ENCODE measurements around the gene MAGI2.
"Not testable (repeated sequence)": the region's sequence is repeated elsewhere in the genome, so short reads cannot be mapped to it uniquely, and the experiment has no call there.

The MAGI2 gene

DNA sequence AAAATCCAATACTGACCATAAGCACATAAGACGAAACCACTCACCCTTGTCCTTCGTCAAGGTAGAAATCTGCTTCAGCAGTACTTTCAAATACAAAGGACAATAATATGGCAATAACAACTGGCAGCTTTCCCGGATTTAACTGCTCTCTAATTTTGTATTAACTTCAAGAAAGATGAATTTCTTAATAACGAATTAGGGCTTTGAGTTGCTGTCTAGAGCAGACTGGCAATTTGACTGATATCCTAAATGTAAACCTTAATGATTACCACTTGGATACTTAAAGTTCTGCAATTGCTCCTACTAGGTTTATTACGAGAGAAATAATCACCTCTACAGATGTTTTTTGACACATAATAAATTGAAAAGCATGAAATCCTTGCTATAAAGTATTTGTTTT, 418.7 kb downstream of the MAGI2 start:
- no peak for DNase-seq

GRCh38 chr7:79019711-79020110, 433.8 kb downstream of the MAGI2 start:
- DNase-seq = not testable (repeated sequence)

- no peak for DNase-seq
Observed at GRCh38 chr7:79011921-79012320, 441.5 kb downstream of the MAGI2 start.

GRCh38 chr7:79009647-79010046, 443.8 kb downstream of the MAGI2 start:
- DNase-seq = no peak

DNA sequence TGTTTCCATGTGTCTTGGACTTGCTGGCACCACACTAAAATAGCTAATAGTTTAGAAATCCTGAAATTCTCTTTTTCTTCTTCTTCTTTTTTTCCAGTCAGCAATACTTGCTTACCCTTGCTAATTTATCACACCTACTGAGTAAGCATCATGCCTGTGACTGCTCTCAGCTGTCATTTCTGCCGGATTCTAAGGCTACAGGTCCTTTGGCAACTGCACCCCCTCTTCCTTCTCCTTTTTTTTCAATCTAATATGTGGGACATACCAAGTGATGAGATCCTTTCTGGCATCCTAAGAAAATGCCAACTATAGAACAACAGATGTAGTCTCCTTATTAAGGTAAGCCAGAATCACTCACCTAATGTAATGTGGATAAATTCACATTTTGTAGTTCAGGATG, 444.7 kb downstream of the MAGI2 start:
- no peak for DNase-seq

GRCh38 chr7:78996013-78996412, 457.5 kb downstream of the MAGI2 start:
- DNase-seq = no peak

GRCh38 chr7:78993341-78993740, 460.1 kb downstream of the MAGI2 start:
- DNase-seq = no peak

GRCh38 chr7:78985509-78985908, 468.0 kb downstream of the MAGI2 start:
- no peak for DNase-seq

DNA sequence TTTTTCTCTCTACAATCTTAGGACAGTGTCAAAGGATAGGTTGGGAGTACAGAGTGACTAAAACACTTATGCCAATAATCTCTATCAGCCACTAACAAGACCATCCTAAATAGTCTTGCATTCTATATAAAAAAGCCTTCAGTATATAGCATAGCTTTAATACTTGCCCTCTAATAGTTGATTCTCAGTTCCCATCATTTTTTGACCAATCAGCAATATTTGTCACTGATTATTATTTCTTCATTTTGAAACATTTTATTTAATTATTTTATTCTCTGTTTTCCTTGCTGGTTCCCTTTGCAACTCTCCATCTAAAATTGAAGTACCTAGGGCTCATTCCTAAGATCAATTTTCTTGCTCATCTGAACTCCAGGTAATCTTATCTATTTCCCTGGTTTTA, 470.0 kb downstream of the MAGI2 start:
- no peak for DNase-seq

DNA sequence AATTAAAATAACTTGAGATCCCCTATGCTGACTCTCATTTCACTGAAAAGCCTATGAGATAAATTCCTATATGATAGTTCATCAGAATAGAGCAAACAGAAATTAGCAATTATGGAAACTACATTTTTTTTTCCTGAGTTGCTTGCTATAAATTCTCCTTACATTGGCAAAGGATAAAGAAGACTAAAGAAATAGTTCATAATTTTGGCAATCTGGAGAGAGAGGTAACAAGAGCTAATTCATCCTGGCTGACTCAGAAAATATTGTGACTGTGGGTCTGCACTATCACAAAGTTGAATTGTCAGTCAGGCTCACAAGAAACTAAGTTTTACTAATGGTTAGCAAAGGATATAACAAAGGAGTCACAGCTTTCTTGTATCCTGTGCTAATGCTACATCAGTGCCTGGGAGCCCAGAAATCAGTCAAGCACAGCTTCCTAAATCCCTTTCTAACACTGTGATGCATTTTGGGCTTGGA, 483.0 kb downstream of the MAGI2 start:
- no peak for DNase-seq

- no peak for DNase-seq
Observed at GRCh38 chr7:78968951-78969350, 484.5 kb downstream of the MAGI2 start.

GRCh38 chr7:78967561-78967960, 485.9 kb downstream of the MAGI2 start:
- DNase-seq = not testable (repeated sequence)

DNA sequence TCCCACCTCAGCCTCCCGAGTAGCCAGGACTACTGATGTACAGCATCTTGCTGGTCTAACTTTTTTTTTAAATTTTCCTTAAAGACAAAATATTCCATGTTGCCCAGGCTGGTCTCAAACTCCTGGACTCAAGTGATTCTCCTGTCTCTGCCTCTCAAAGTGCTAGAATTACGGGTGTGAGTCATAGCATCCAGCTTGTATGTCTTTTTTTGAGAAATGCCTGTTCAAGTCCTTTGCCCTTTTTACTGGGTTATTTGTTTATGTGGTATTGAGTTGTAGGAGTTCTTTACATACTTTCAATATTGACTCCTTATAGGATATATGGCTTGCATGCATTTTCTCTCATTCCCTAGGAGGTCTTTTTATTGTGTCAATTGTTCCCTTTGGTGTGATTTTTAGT, 486.4 kb downstream of the MAGI2 start:
- DNase-seq = no peak

- no peak for DNase-seq
Observed at GRCh38 chr7:78959477-78959876, 494.0 kb downstream of the MAGI2 start.

- no peak for DNase-seq
Observed at GRCh38 chr7:78955329-78955728, 498.1 kb downstream of the MAGI2 start.

DNA sequence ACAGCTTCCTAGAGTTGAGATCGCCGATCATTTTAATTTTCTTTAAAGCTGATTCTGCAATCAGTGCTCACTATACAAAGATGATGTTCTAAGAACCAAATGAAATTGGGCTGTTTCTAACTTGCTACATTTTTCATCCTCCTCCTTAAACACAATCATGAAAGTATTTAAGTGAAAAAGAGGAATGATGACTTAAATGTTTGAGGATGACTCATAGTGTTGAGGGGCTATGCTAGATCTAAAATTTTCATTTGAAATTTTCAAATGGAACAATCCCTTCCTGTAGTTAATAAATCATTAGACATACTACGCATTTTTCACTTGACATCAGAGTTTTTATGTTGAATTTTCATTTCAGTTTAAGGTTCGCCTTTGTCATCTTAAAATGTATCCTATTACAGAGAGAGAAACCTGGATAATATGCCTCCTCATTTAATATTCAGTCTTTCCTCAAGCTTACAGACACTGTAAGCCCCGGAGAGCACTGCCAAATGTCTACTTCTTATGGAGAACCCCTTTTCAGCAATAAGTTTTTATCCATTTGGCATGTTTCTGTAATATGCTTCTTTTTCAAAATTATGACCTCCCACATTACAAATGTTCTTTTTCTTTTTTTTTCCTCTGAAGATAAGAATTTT, 499.6 kb downstream of the MAGI2 start:
- DNase-seq = no peak

DNA sequence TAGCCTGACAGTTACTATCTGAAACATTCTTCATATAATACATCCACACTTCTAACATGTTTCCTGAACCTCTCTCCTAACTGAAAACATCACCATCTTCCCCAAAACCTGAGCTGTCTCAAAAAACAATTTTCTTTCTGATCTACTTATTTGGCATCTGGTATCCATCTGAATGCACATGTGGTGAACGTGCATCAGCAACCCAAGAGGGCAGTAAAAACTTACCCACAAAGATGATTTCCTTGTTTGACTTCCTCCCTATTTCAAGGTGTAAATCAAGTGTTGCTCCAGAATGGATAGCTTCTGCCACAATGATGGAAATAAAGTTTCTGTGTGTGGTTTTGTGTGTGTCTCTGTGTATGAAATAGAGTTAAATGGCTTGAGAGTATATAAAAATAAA, 500.4 kb downstream of the MAGI2 start:
- no peak for DNase-seq

DNA sequence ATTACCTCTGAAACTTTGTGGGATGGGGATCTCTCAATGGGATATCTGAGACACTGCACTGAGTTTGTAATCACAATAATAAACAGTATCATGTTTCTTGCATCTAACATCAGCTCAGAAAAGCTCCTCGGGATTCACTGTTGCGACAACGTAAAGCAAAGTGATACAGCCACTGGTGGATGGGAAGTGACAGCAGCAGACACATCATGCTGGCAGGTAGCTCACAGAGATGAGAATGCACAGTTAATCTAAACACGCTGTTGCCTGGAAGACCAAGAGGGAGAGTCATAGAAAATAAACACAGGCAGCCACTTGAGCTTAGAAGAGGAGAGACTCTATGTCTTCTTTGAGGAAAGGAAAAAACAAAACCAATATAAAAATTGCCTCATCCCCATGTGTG, 513.8 kb downstream of the MAGI2 start:
- DNase-seq = no peak

- no peak for DNase-seq
Observed at GRCh38 chr7:78924581-78924980, 528.9 kb downstream of the MAGI2 start.

- no peak for DNase-seq
Observed at GRCh38 chr7:78912781-78913180, 540.7 kb downstream of the MAGI2 start.

DNA sequence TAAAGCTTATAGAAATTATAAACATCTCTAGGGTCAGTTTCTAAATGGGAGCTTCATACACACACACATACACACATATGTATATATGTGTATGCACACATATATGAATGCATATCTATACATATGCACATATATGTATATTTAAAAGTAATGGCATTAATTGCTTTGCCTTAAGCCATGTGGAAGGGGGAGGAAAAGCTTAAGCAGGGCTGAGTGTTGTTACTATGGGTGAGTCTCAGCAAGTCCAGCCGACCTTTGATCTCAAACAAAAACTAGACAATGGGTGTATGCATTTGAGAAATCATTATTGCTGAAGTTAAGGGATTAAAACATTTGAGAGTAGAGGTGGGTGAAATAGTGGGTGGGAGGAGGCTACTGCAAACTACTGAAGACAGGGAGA, 546.7 kb downstream of the MAGI2 start:
- DNase-seq = no peak

- no peak for DNase-seq
Observed at GRCh38 chr7:78905436-78905835, 548.0 kb downstream of the MAGI2 start.

DNA sequence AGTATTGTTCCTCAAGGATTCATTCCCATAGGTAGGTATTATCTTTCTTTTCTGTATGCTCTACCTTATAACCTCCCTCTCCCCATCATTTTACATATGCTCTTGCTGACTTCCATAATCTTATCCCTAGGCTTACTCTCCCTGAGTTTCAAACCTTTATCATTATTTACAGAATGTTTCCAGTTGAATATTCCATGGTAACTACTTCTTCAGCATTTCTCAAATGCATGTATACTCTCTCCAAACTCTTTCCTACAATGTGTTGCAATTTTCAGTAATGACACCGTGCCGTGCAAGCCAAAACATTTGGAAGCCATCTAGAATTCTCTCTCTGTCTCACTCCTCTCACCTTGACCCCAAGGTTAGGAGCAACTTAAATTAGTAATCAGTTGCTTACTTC, 548.5 kb downstream of the MAGI2 start:
- no peak for DNase-seq

DNA sequence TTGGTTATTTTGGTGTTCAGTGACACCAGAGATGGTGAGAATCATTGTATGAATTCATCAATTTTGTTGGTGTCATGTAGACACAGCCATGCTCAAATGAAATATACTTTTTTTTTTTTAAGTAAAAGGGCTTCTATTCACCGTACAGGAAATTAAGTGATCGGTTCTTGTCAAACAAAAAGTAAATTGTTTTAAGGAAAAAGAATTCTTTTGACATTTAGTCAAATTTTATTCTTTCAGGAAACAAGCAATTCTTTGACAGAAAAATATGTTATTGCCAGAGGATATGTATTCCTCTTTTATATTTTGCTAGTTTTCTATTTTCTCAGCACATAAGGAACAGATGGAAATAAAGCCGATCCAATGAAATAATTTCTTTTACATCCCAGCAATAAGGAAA, 551.9 kb downstream of the MAGI2 start:
- DNase-seq = no peak

GRCh38 chr7:78900806-78901205, 552.7 kb downstream of the MAGI2 start:
- DNase-seq = no peak

DNA sequence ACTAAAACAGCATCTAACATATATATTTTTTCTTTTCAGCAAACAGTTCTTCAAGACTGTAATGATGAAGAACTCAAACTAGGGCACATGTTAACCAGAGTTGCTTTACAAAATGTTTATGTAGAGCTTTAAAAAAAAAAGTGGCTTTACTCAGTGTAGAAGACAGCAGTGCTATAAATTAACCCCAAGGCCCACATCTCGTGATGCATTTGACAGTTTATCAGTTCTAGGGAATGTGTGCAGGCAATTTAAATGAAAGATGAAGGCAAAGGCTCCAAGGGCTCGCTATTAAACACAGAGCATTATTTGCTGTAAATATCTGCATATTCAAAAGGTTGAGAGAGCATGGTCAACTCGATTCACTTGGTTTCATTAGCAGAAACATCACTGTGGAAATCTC, 558.1 kb downstream of the MAGI2 start:
- DNase-seq = no peak

All from islet precursor cell (in vitro differentiated cells).